IPS DF 6.9 (cell line): Measurements from ENCODE around the gene KRT85.

Experiments used
- DNase-seq: peaks from one replicate; pipeline ENCODE4 v3.0.0-alpha.2; 2013; ENCODE audit warnings: low read depth, low spot score
- H3K27ac ChIP-seq: one replicate; pipeline ENCODE4 v1.5.1; 2013; ENCODE audit warnings: low read length, control low read depth
- H3K27me3 ChIP-seq: 2 replicates; pipeline ENCODE4 v1.6.1; 2013; ENCODE audit warnings: mild to moderate bottlenecking, low read length; ENCODE audit not compliant: control insufficient read depth, insufficient read depth
- H3K36me3 ChIP-seq: 2 replicates; pipeline ENCODE4 v1.6.1; 2013; ENCODE audit warnings: low read length; ENCODE audit not compliant: control insufficient read depth, insufficient read depth
- H3K4me1 ChIP-seq: 2 replicates; pipeline ENCODE4 v1.6.1; 2013; ENCODE audit warnings: low read length; ENCODE audit not compliant: control insufficient read depth, insufficient read depth
- H3K4me3 ChIP-seq: 2 replicates; pipeline ENCODE4 v1.5.1; 2013; ENCODE audit warnings: mild to moderate bottlenecking, low read length
- H3K9me3 ChIP-seq: 2 replicates; pipeline ENCODE4 v1.6.1; 2013; ENCODE audit warnings: low read length, inconsistent platforms; ENCODE audit not compliant: control insufficient read depth, insufficient read depth
- WGBS: extraction: QIAGEN DNeasy Blood & Tissue Kit; methylation state at CpG from one replicate; pipeline ENCODE4 v1.1.7; 2013; ENCODE audit warnings: mixed read lengths, missing lambda C conversion rate; ENCODE audit not compliant: insufficient read length, insufficient coverage; 5-methylcytosine and 5-hydroxymethylcytosine counted together

Gene KRT85

GRCh38 chr12:52323416-52324152, 43.7 kb downstream of the KRT85 start:
- H3K9me3 ChIP-seq: no peaks in the 10 kb centered on the region
- H3K4me3 ChIP-seq: no peak overlapping the region
- no peaks in the 10 kb centered on the region for H3K36me3 ChIP-seq
- WGBS: no CpG with 5 or more reads among the region's 10 CpGs
- DNase-seq: no peak
- H3K4me1 ChIP-seq: no peaks in the 10 kb centered on the region
- no peaks in the 10 kb centered on the region for H3K27me3 ChIP-seq
- no peak overlapping the region for H3K27ac ChIP-seq

DNA sequence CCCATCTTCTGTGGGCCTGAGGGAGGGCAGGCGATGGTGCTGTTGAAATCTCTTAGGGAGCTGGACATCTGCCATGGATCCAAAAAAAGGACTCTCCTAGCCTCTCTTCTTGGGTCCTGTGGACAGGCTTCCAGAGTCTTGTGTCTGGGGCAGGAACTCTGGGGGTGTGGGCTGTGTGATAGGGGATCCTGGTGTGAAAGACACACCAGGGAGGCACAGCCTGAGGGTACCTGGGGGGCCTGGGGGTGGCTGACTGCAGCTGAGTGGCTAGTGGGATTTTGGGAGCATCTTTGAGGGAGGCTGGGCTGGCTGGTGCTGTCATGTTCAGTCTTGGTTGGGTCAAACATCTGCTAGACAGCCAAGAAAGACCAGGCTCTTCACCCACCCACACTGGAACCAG, 44.3 kb downstream of the KRT85 start:
- no peak overlapping the region for H3K4me3 ChIP-seq
- H3K36me3 ChIP-seq: no peaks in the 10 kb centered on the region
- H3K4me1 ChIP-seq: no peaks in the 10 kb centered on the region
- DNase-seq: no peak
- H3K27me3 ChIP-seq: no peaks in the 10 kb centered on the region
- H3K27ac ChIP-seq: no peak overlapping the region
- no peaks in the 10 kb centered on the region for H3K9me3 ChIP-seq
- WGBS: no CpG with 5 or more reads among the region's 1 CpG

- Histone ChIP-seq H3K4me3 (no peak overlapping the region), H3K4me1 (no peaks in the 10 kb centered on the region), H3K36me3 (no peaks in the 10 kb centered on the region), H3K27me3 (no peaks in the 10 kb centered on the region), H3K27ac (no peak overlapping the region), H3K9me3 (no peaks in the 10 kb centered on the region)
- no CpG with 5 or more reads among the region's 1 CpG for WGBS
- DNase-seq: no peak
Observed at GRCh38 chr12:52322069-52322468, 45.2 kb downstream of the KRT85 start.

- Histone ChIP-seq H3K27me3 (no peaks in the 10 kb centered on the region), H3K4me1 (no peaks in the 10 kb centered on the region), H3K4me3 (no peak overlapping the region), H3K9me3 (no peaks in the 10 kb centered on the region), H3K36me3 (no peaks in the 10 kb centered on the region), H3K27ac (no peak overlapping the region)
- DNase-seq: no peak
- no CpG with 5 or more reads among the region's 4 CpGs for WGBS
Observed at GRCh38 chr12:52321418-52321817, 45.9 kb downstream of the KRT85 start.

DNA sequence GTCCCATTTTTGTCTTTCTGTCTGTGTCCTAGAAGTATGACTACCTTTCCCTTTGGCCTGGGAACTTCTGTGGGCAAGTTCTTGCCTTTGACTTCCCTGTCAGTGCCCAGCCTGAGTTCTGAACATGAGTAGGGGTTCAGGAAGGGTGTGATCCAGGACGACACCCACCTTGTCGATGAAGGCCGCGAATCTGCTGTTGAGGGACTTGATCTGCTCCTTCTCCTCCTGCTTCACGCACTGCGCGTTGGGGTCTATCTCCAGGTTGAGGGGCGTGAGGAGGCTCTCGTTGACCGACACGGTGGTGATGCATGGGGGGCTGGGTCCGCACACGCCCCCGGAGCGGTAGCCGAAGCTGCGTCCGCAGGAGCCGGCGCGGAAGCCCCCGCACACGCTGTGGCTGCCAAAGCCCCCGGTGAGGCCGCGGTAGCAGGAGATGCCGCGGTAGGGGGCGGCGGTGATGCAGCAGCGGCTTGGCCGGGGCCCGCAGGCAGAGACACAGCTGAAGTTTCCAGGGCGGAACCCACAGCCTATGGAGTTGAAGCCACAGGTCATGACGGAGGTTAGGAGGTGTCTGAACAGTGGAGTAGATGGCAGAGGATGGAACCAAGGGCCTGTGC, 46.4 kb downstream of the KRT85 start, which contains the start of gene KRT83:
TSS of gene KRT83 (minus strand) at position 615 of the 617 bp plus-strand sequence. CDS start at position 552, 63 bp downstream.
- Histone ChIP-seq H3K9me3 (no peaks in the 10 kb centered on the region), H3K36me3 (no peaks in the 10 kb centered on the region), H3K27ac (no peak within 1 kb of the TSS), H3K27me3 (no peaks in the 10 kb centered on the region), H3K4me1 (no peaks in the 10 kb centered on the region), H3K4me3 (no peak within 1 kb of the TSS)
- no CpG with 5 or more reads among the region's 35 CpGs for WGBS
- no peak for DNase-seq

DNA sequence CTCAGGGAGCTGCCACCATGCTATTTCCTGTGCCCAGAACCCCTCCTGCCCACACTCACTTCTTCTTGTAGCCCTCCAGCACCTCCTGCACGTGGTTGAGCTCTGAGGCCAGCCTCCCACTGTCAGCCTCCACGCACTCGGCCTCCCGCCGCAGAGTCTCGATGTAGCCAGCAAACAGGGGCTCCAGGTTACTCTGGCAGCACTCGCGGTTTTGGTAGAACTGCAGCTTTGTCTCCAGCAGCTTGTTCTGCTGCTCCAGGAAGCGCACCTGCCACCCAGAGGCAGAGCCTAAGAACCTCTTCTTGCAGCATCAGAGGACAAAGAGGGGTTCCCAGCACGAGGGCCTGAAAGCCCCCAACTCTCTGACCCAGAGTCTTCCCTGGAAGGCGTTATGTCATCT, 48.2 kb downstream of the KRT85 start:
- no peaks in the 10 kb centered on the region for H3K27me3 ChIP-seq
- H3K4me3 ChIP-seq: no peak overlapping the region
- no peak for DNase-seq
- no peaks in the 10 kb centered on the region for H3K36me3 ChIP-seq
- H3K27ac ChIP-seq: no peak overlapping the region
- no CpG with 5 or more reads among the region's 11 CpGs for WGBS
- H3K9me3 ChIP-seq: no peaks in the 10 kb centered on the region
- H3K4me1 ChIP-seq: no peaks in the 10 kb centered on the region

- Histone ChIP-seq H3K27me3 (no peaks in the 10 kb centered on the region), H3K4me1 (no peaks in the 10 kb centered on the region), H3K36me3 (no peaks in the 10 kb centered on the region), H3K4me3 (no peak overlapping the region), H3K27ac (no peak overlapping the region), H3K9me3 (no peaks in the 10 kb centered on the region)
- no peak for DNase-seq
- no CpG with 5 or more reads among the region's 11 CpGs for WGBS
Observed at GRCh38 chr12:52318241-52318990, 48.9 kb downstream of the KRT85 start.

- Histone ChIP-seq H3K27me3 (no peaks in the 10 kb centered on the region), H3K27ac (no peak overlapping the region), H3K4me3 (no peak overlapping the region), H3K9me3 (no peaks in the 10 kb centered on the region), H3K36me3 (no peaks in the 10 kb centered on the region), H3K4me1 (no peaks in the 10 kb centered on the region)
- WGBS: no CpG with 5 or more reads among the region's 12 CpGs
- no peak for DNase-seq
Observed at GRCh38 chr12:52317468-52318052, 49.7 kb downstream of the KRT85 start.

- no peaks in the 10 kb centered on the region for H3K4me1 ChIP-seq
- no peaks in the 10 kb centered on the region for H3K36me3 ChIP-seq
- WGBS: no CpG with 5 or more reads among the region's 11 CpGs
- no peak overlapping the region for H3K4me3 ChIP-seq
- H3K27ac ChIP-seq: no peak overlapping the region
- no peaks in the 10 kb centered on the region for H3K27me3 ChIP-seq
- H3K9me3 ChIP-seq: no peaks in the 10 kb centered on the region
- no peak for DNase-seq
Observed at GRCh38 chr12:52316701-52317100, 50.6 kb downstream of the KRT85 start.

DNA sequence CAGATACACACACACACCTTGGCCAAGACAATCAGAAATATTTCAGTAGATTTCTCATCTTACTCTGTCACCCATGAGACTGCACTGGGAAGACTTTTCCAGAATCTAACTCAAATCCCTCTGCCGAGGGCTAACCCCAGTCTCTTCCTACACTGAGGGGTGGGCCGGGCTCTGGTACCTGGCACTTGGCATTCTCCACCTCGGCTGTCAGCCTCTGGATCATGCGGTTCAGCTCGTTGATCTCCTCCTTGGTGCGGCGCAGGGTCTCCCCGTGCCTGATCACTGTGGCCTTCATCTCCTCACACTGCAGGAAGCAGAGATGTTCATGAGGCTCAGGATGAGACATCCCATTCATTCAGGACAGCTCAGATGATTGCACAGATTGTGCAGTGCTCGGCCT, 51.0 kb downstream of the KRT85 start:
- no CpG with 5 or more reads among the region's 9 CpGs for WGBS
- H3K4me3 ChIP-seq: no peak overlapping the region
- H3K9me3 ChIP-seq: no peaks in the 10 kb centered on the region
- H3K4me1 ChIP-seq: no peaks in the 10 kb centered on the region
- DNase-seq: no peak
- no peaks in the 10 kb centered on the region for H3K27me3 ChIP-seq
- no peak overlapping the region for H3K27ac ChIP-seq
- H3K36me3 ChIP-seq: no peaks in the 10 kb centered on the region
